NCI-H1436 treated with DMSO at 0.1 percent for 48 hours (cell line): ENCODE results near the gene SYNE2.
"Not testable (repeated sequence)": the region's sequence is repeated elsewhere in the genome, so short reads cannot be mapped to it uniquely, and the experiment has no call there.

ENCODE experiments used
- DNase-seq: peaks from one replicate; lab custom pipeline; 2025; lab: John Stamatoyannopoulos, UW

SYNE2 gene

GRCh38 chr14:63869940-63870752 lies 17.3 kb downstream of the SYNE2 start:
- DNase-seq = peak; percentile 11

DNA sequence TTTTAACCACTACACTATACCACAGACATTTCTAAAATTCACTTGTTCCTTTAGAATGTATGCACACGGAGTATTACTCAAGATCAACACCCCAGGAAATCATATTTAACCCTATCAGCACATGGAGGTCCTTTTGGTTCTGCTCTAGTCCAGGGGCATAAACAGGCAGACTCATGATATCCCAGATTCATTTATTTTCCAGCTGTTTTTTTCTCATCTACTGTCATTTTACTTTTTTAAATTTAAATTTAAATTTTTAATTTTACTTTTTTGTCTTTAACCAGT lies 17.9 kb downstream of the SYNE2 start:
- not testable (repeated sequence) for DNase-seq

DNA sequence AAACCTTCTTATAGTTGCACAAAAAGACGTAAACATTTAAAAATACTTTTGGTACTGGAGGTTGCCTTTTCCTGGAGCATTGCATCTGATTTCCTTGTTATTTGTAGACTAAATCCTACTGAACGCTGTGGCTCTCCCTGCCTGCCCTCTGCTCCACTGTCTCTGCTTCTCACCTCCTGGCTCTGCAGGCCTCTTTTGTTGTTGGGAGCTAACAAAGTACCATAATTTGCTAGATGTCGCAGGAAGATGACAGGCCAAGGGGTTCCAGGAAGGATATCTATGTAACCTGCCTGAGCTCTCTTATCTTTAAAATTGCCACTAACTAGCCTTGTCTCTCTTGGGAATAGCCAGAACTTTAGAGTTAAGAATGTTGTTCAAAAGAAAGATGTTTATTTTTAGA lies 21.4 kb downstream of the SYNE2 start:
- no peak for DNase-seq

GRCh38 chr14:63875311-63875710 lies 22.5 kb downstream of the SYNE2 start:
- no peak for DNase-seq

DNA sequence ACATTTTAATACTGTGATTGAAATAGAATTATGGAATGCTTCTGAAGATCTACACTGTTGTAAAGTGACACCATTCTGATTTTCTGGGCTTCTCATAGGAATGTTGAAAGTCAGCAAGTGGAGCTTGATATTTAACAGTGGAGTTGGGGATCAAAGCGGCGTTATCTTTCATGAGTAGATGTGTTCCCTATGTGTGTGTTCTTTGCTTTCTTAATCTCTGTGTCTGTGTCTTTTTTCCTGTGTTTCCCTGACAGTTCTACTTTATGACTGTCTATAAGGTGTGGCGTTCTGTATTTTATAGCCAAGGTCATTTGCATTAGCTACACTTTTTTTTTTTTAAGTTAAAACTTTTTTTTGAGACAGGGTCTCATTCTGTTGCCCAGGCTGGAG lies 24.7 kb downstream of the SYNE2 start:
- DNase-seq = no peak

DNA sequence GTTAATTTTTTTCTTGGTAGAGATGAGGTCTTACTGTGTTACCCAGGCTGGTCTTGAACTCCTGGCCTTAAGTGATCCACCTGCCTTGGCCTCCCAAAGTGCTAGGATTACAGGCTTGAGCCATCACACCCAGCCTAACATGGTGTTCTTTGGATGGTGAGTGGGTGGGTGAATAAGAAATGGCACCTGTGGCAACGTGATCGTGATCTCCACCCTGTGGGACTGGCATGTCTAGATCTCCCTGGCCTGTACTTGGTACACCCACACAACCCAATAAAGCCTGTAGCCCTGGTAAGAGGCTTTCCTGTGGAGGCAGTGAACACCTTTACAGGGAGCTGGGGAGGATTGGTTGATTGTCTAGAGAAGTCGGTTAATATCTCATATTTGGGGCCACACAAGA lies 25.2 kb downstream of the SYNE2 start:
- DNase-seq = no peak

DNA sequence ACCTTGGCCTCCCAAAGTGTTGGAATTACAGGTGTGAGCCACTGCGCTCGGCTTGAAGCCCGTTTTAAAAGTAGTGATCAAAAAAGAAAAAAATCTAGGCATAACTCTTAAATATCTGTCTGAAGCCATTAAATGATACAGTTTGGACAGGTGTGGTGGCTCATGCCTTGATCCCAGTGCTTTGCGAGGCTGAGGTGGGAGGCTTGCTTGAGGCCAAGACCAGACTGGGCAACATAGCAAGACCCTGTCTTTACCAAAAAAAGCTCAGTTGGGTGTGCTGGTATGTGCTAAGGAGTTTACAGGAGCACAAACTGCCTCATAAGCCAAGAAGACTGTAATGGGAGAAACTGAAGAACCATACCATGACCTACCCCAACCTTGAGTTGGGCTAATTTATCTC lies 26.0 kb downstream of the SYNE2 start:
- DNase-seq = no peak

DNA sequence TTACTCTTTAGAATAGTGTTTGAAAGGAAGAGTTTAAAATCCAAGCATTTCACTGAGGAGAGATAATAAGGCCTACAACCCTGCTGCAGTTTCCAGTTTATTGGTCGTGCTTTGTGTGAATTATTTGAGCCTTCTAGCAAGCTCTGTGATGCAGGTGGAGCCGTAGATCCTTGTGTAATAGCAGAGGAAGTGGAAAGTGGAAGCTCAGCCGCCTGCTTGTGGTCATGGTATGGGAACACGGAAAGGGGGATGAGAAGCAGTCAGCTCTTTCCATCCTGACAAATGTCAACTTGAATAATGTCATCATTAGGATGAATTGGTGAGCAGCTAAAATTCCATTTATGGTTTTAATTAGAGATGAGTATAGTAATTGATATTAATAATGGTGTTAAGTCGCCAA lies 29.1 kb downstream of the SYNE2 start:
- DNase-seq = no peak

- no peak for DNase-seq
Observed at GRCh38 chr14:63887899-63888298, 35.1 kb downstream of the SYNE2 start.

DNA sequence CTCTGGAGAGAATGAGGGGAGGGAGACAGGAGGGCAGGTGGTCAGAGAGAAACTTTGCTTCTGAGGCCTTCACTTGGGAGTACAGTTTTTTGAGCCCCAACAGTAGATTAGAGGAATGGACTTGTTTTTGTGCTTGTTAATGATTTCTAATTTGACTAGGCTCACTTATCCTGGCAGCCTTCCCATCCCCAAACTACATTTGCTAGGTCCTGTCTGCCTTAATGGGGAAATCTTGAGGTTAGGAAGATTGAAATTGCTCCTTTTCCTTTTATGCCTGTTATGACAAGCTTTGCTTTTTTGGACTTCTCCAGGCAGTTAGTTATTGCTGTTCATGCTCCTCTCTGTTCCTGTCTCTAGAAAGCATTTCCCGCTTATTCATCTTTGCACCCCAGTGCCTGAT lies 37.7 kb downstream of the SYNE2 start:
- no peak for DNase-seq

DNA sequence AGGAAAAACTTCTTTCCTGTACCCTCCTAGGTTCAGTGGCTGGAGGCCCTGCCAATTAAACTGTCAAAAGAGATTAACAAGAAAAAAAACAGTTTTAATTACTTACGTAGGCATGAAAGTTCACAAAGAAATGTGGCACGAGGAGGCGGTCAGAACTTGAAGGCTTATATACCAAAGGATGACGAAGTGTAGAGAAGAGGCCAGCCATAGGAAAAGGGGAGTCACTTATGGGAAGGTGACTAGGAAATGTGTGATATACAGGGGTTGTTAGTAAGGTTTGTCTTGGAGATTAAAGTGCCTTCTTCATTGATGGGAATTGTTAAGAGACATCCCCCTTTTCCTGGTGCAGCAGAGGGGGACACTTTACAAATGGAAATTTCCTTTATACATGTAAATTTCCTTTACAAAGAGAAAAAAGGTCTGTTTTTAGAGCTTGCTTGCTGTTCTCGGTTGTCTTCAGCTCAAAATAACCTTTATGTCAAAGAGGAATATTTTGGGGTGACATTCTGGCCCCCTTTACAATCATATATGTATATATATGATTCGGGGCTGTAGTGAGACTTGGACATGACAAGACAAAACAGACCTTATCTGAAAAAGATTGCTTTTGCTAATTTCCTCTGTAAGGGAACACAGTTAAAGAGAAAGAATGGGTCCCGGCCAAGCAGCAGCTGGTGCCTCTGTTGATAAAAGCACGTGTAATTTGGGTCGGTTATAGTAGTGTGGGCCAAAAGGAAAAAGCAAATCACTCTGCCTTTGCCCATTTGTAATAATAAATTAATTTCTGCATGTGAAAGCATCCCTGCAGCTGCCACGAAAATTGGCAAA lies 38.6 kb downstream of the SYNE2 start:
- DNase-seq = no peak

GRCh38 chr14:63892265-63892664 lies 39.5 kb downstream of the SYNE2 start:
- no peak for DNase-seq

GRCh38 chr14:63893701-63894458 lies 41.1 kb downstream of the SYNE2 start:
- DNase-seq = no peak

DNA sequence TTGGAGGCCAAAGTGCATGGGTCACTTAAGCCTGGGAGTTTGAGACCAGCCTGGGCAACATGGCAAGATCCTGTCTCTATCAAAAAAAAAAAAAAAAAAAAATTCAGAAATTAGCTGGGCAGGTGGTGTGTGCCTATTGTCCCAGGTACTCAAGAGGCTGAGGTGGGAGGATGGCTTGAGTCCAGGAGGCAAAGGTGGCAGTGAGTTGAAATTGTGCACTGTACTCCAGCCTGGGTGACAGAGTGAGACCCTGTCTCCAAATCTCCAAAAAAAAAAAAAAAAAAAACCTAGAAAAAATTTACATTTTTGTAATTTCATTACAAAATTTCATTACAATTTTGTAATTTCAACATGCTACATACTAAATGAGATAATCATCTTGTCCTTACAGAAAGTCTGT lies 42.7 kb downstream of the SYNE2 start:
- no peak for DNase-seq

DNA sequence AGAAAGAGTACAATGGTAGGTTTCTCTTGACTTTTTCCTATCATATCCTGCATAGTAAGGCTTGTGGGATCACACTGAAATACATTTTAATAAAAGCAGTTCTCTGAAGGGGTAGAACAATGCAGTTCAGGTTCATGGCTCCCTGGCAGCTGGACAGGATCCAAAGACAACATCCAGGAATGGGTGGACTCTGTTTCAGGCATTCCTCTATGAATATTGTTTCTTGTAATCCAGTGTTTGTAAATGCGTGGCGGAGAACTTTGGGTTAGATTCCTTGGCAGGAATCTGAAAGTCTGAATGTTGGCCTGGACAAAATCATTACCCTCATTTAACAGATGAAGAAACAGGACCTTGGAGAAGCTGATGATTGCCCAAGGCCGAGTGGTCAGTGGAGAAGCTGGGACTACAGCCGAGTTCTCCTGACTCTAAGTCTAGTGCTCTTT lies 43.5 kb downstream of the SYNE2 start:
- DNase-seq = no peak

DNA sequence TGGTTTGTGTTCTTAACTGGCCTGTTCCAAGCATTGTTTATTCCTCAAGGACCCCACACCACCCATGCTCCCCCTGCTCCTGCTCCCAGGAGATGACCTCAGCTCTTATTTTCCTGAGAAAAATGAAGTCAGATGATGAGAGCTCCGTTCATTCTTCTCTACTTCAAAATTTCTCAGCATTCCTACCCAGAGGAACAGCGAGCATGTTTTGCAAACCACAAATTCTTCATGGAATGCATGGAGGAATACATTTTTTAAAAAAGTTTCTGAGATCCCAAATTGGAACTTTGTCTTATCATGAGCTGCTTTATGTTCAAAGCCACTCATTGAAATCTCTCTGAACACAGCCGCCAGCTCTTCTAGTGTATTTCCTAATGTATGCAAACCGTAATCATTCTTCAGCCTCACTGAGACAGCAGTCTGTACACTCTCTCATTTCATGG lies 44.9 kb downstream of the SYNE2 start:
- no peak for DNase-seq

DNA sequence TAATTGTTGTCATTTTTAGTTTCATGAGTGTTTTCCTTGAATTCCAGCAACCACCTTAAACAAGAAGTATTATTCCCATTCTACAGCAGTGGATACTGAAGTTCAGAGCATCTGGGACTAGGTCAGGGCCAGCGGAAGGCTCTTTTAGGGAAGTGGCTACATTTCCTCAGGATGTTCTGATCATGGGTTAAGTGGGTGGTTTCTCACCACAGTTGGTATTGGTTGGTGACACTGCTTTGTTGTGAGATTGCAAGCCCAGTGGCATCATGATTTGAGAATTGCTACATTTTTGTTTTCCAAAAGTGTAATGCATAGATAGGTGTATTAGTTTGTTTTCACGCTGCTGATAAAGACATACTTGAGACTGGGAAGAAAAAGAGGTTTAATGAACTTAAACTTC lies 47.1 kb downstream of the SYNE2 start:
- no peak for DNase-seq

DNA sequence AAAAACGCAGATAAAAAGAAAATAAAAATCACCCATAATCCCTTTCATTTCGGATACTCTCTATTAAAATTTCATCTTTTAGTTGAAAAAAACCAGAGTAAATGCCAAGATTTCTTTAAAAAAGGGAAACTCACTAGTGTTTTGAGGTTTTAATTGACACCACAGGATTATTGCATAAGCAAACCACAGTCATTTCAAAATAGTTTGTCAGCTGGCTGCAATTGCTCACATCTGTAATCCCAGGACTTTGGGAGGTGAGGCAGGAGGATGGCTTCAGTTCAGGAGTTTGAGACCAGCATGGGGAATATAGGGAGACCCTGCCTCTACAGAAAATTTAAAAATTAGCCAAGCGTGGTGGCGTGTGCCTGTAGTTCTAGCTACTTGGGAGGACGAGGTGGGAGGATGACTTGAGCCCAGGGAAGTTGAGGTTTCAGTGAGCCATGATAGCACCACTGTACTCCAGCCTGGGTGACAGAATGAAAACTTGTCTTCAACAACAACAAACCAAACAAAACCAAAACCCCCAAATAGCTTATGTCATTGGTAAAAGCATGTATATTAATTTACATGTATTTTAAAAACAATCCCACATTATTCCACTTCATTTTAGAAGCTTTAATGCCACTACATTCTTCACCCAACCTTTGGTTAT lies 48.8 kb downstream of the SYNE2 start:
- no peak for DNase-seq

DNA sequence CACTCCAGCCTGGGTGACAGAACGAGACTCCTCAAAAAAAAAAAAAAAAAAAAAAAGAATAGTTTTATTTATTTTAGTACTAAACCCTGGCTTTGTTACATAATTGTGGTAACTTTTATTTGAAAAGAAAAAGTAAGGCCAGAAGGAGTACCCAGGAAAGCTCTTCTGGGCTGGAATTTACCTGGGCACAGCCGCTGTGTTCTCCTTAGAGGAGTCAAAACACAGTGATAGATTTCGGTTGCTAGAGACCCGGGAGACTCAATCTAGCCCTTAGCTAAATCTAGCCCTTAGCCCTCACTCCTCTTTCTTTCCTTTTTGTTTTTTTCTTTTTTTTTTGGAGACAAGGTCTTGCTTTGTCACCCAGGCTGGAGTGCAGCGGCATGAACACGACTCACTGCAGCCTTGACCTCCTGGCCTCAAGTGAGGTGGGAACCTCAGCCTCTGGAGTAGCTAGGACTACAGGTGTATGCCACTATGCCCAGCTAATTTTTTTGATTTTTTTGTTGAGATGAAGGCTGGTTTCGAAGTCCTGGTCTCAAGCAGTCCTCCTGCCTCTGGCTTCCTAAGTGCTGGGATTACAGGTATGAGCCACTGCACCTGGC lies 49.7 kb downstream of the SYNE2 start:
- DNase-seq = no peak

- no peak for DNase-seq
Observed at GRCh38 chr14:63904724-63905123, 51.9 kb downstream of the SYNE2 start.

GRCh38 chr14:63905370-63905769 lies 52.6 kb downstream of the SYNE2 start:
- no peak for DNase-seq
